Measurements from ENCODE around the gene RABL3. TPM values are rescaled to one million over a fixed set of nuclear protein-coding genes. Genes with fewer than 3 reads are reported as not detected.
"Not testable (repeated sequence)": the region's sequence is repeated elsewhere in the genome, so short reads cannot be mapped to it uniquely, and the experiment has no call there.

RABL3 gene
- total and polyA plus RNA-seq, 7 donors = 9.4 to 15.5 (median 12.8) TPM

- intact Hi-C loops (cut with DNase I) = no loop called here
- Histone ChIP-seq H3K9me3 (no peaks in the 10 kb centered on the region), H3K4me1 (peaks cover 0 to 15% (median 10%) of the 10 kb centered on the region in 4 donors), H3K4me3 (no peak overlapping the region), H3K27ac (peak overlapping the region; percentile 44 to 55 (median 48)), H3K36me3 (no peaks in the 10 kb centered on the region), H3K27me3 (no peaks in the 10 kb centered on the region)
- TF ChIP-seq CTCF (IDR thresholded peaks at IDR 0.05) = no peak
- no peak for TF ChIP-seq POLR2A (IDR thresholded peaks at IDR 0.05)
- no peak for TF ChIP-seq EP300 (IDR thresholded peaks at IDR 0.05)
- TF ChIP-seq POLR2AphosphoS5 (IDR thresholded peaks at IDR 0.05) = no peak
- DNase-seq = no peak
- WGBS, 2 donors = 13 to 49% methylated on average over 3 of the region's 3 CpGs
Observed at GRCh38 chr3:120678984-120679383, 63.3 kb downstream of the RABL3 start.

- Histone ChIP-seq H3K9me3 (no peaks in the 10 kb centered on the region), H3K36me3 (no peaks in the 10 kb centered on the region), H3K27ac (peak overlapping the region; percentile 44 to 55 (median 48)), H3K4me1 (peaks cover 0 to 17% (median 10%) of the 10 kb centered on the region in 4 donors), H3K27me3 (no peaks in the 10 kb centered on the region), H3K4me3 (no peak overlapping the region)
- 3 to 14% methylated on average over 6 of the region's 6 CpGs for WGBS, 2 donors
- intact Hi-C loops (cut with DNase I) = no loop called here
- no peak for TF ChIP-seq CTCF (IDR thresholded peaks at IDR 0.05)
- TF ChIP-seq POLR2A (IDR thresholded peaks at IDR 0.05) = no peak
- no peak for TF ChIP-seq EP300 (IDR thresholded peaks at IDR 0.05)
- no peak for TF ChIP-seq POLR2AphosphoS5 (IDR thresholded peaks at IDR 0.05)
- DNase-seq = no peak
Observed at GRCh38 chr3:120678331-120678947, 63.9 kb downstream of the RABL3 start.

GRCh38 chr3:120677193-120677592, 65.1 kb downstream of the RABL3 start:
- H3K4me3 ChIP-seq; H3K36me3 ChIP-seq; H3K9me3 ChIP-seq; H3K27ac ChIP-seq; H3K27me3 ChIP-seq; intact Hi-C loops (cut with DNase I); DNase-seq: not testable (repeated sequence)
- 95 to 96% methylated on average over 7 of the region's 7 CpGs for WGBS, 2 donors
- peaks cover 0 to 22% (median 12%) of the 10 kb centered on the region in 4 donors for H3K4me1 ChIP-seq

GRCh38 chr3:120673116-120673515, 69.2 kb downstream of the RABL3 start:
- no peaks in the 10 kb centered on the region for H3K9me3 ChIP-seq
- intact Hi-C loops (cut with DNase I) = no loop called here
- no peaks in the 10 kb centered on the region for H3K36me3 ChIP-seq
- H3K4me3 ChIP-seq = no peak overlapping the region
- H3K27me3 ChIP-seq = no peaks in the 10 kb centered on the region
- H3K4me1 ChIP-seq = peaks cover 0 to 10% (median 5%) of the 10 kb centered on the region in 4 donors
- WGBS, 2 donors = 47 to 65% methylated on average over 2 of the region's 2 CpGs
- TF ChIP-seq POLR2AphosphoS5 (IDR thresholded peaks at IDR 0.05) (no peak), CTCF (IDR thresholded peaks at IDR 0.05) (no peak), POLR2A (IDR thresholded peaks at IDR 0.05) (no peak), EP300 (IDR thresholded peaks at IDR 0.05) (no peak)
- H3K27ac ChIP-seq = no peak overlapping the region
- no peak for DNase-seq

GRCh38 chr3:120670576-120670975, 71.7 kb downstream of the RABL3 start:
- Histone ChIP-seq H3K27me3 (no peaks in the 10 kb centered on the region), H3K4me1 (peaks cover 0 to 7% (median 2%) of the 10 kb centered on the region in 4 donors), H3K4me3 (no peak overlapping the region), H3K36me3 (no peaks in the 10 kb centered on the region), H3K9me3 (no peaks in the 10 kb centered on the region), H3K27ac (no peak overlapping the region)
- intact Hi-C loops (cut with DNase I) = no loop called here
- no peak for TF ChIP-seq CTCF (IDR thresholded peaks at IDR 0.05)
- TF ChIP-seq POLR2A (IDR thresholded peaks at IDR 0.05) = no peak
- no peak for TF ChIP-seq EP300 (IDR thresholded peaks at IDR 0.05)
- TF ChIP-seq POLR2AphosphoS5 (IDR thresholded peaks at IDR 0.05) = no peak
- no peak for DNase-seq
- 83 to 88% methylated on average over 2 of the region's 2 CpGs for WGBS, 2 donors

Measured in sigmoid colon (tissue), 7 donors.